GM06990 (cell line): Measurements from ENCODE around the gene APOA1.

ENCODE experiments used
- DNase-seq: peaks from one replicate; pipeline ENCODE4 v3.0.0-alpha.2; 2011; ENCODE audit not compliant: insufficient read length; ENCODE audit errors: extremely low read depth
- H3K27me3 ChIP-seq: replicated peaks from 2 replicates; pipeline ENCODE4 v1.6.0; 2011; ENCODE audit warnings: low read length; ENCODE audit not compliant: control insufficient read depth, insufficient read depth
- H3K36me3 ChIP-seq: 2 replicates; pipeline ENCODE4 v1.5.1; 2011; ENCODE audit warnings: low read length; ENCODE audit not compliant: control insufficient read depth, insufficient read depth
- H3K4me3 ChIP-seq: replicated peaks from 2 replicates; pipeline ENCODE4 v1.5.1; 2011; ENCODE audit warnings: low read depth, mild to moderate bottlenecking, control low read depth, low read length
- CTCF ChIP-seq: IDR thresholded peaks from 2 replicates; pipeline ENCODE4 v1.5.1; 2011; ENCODE audit warnings: low read length, control low read depth, mild to moderate bottlenecking, inconsistent platforms; ENCODE audit not compliant: insufficient read depth, poor library complexity, severe bottlenecking

APOA1 gene

GRCh38 chr11:116876656-116877055 is 39.2 kb upstream of the APOA1 start:
- Histone ChIP-seq H3K27me3 (no peaks in the 10 kb centered on the region), H3K36me3 (peaks cover 14% of the 10 kb centered on the region), H3K4me3 (no peak overlapping the region)
- TF ChIP-seq CTCF: no peak
- no peak for DNase-seq

GRCh38 chr11:116875194-116875593 is 37.8 kb upstream of the APOA1 start:
- no peaks in the 10 kb centered on the region for H3K27me3 ChIP-seq
- no peak for TF ChIP-seq CTCF
- H3K36me3 ChIP-seq: peaks cover 14% of the 10 kb centered on the region
- DNase-seq: no peak
- H3K4me3 ChIP-seq: no peak overlapping the region

- Histone ChIP-seq H3K4me3 (no peak overlapping the region), H3K36me3 (peaks cover 15% of the 10 kb centered on the region), H3K27me3 (no peaks in the 10 kb centered on the region)
- no peak for DNase-seq
- no peak for TF ChIP-seq CTCF
Observed at GRCh38 chr11:116874251-116874650, 36.8 kb upstream of the APOA1 start.

GRCh38 chr11:116873381-116873780 is 36.0 kb upstream of the APOA1 start:
- TF ChIP-seq CTCF: no peak
- peaks cover 15% of the 10 kb centered on the region for H3K36me3 ChIP-seq
- H3K4me3 ChIP-seq: no peak overlapping the region
- no peaks in the 10 kb centered on the region for H3K27me3 ChIP-seq
- no peak for DNase-seq

- TF ChIP-seq CTCF: no peak
- no peak for DNase-seq
- Histone ChIP-seq H3K36me3 (peaks cover 18% of the 10 kb centered on the region), H3K4me3 (no peak overlapping the region), H3K27me3 (no peaks in the 10 kb centered on the region)
Observed at GRCh38 chr11:116871248-116871647, 33.8 kb upstream of the APOA1 start.

- Histone ChIP-seq H3K36me3 (peaks cover 14% of the 10 kb centered on the region), H3K27me3 (no peaks in the 10 kb centered on the region), H3K4me3 (no peak overlapping the region)
- no peak for TF ChIP-seq CTCF
- DNase-seq: no peak
Observed at GRCh38 chr11:116870054-116870453, 32.6 kb upstream of the APOA1 start.
